Heart right ventricle (tissue), 16 donors: Measurements from ENCODE around the gene HSD11B1L. TPM values are rescaled to one million over a fixed set of nuclear protein-coding genes. Genes with fewer than 3 reads are reported as not detected.

Source experiments
- ATAC-seq, 8 donors: fragments of 200-7000 bp; cut with Tn5 transposase; one replicate each; pipeline ENCODE4 v1.9.1; 2020; ENCODE audit warnings: mild to moderate bottlenecking in 8 of 8, moderate library complexity in 8 of 8, moderate number of reproducible peaks in 1 of 8
- DNase-seq, 2 donors: peaks; one replicate each; pipeline ENCODE4 v3.0.0-alpha.2; 2020
- H3K27ac ChIP-seq, 10 donors: fragments of 200-600 bp; sonication (generic) in 2 of 10; one replicate each; pipeline versions ENCODE4 v1.5.0 to v1.8.0; 2020 to 2022; ENCODE audit warnings: mild to moderate bottlenecking in 3 of 10
- H3K27me3 ChIP-seq, 7 donors: fragments of 200-600 bp; one replicate each; pipeline ENCODE4 v1.8.0; 2021 to 2022; ENCODE audit warnings: mild to moderate bottlenecking in 2 of 7
- H3K36me3 ChIP-seq, 9 donors: fragments of 200-600 bp; sonication (generic) in 1 of 9; one replicate each; pipeline versions ENCODE4 v1.5.0 to v1.8.0; 2020 to 2022; ENCODE audit warnings: mild to moderate bottlenecking in 2 of 9
- H3K4me1 ChIP-seq, 9 donors: fragments of 200-600 bp; sonication (generic) in 1 of 9; one replicate each; pipeline versions ENCODE4 v1.5.0 to v1.8.0; 2020 to 2022; ENCODE audit warnings: mild to moderate bottlenecking in 4 of 9
- H3K4me3 ChIP-seq, 10 donors: fragments of 200-600 bp; sonication (generic) in 2 of 10; one replicate each; pipeline versions ENCODE4 v1.5.0 to v1.8.0; 2020 to 2022; ENCODE audit warnings: mild to moderate bottlenecking in 7 of 10, moderate library complexity in 2 of 10
- H3K9me3 ChIP-seq, 11 donors: fragments of 200-600 bp in 10 of 11; sonication (generic) in 2 of 11; one replicate each; pipeline versions ENCODE4 v1.5.0 to v1.8.0; 2013 to 2022; ENCODE audit warnings: mild to moderate bottlenecking in 2 of 11, control low read depth in 1 of 11, moderate library complexity in 1 of 11
- WGBS, 2 donors: extraction: QIAGEN DNeasy Blood & Tissue Kit; methylation state at CpG; one replicate each; pipeline ENCODE4 v1.1.7; 2013; ENCODE audit warnings: inconsistent platforms in 1 of 2; 5-methylcytosine and 5-hydroxymethylcytosine counted together
- intact Hi-C, 10 donors: fragments of 100-400 bp; cut with DNase I; formaldehyde crosslinking; loops; one replicate each; pipeline versions ENCODE4 v1.11.1 to v1.14.2; 2022
- polyA plus RNA-seq, 2 donors: library from polyadenylated mRNA; stranded (reverse); fragments of 200-250 nt; gene quantifications; one replicate each; pipeline ENCODE4 v1.2.3, GENCODE V29; 2013
- total RNA-seq, 10 donors: library from RNA; stranded (reverse); fragmentation: NEBNext Ultra II Directional in 3 of 10; extraction: Animal tissue kit (Norgen Biotek cat#: 25700) in 3 of 10; gene quantifications; one replicate each; pipeline versions ENCODE4 v1.2.1 to v1.2.4, GENCODE V29; 2021 to 2023
- TF ChIP-seq, protein P1 (sequence below), 9 donors: fragments of 200-600 bp; sonication (generic) in 2 of 9; IDR thresholded peaks; one replicate each; pipeline versions ENCODE4 v1.5.0 to v1.8.0; 2021 to 2022; ENCODE audit warnings: antibody characterized with exemption in 9 of 9, mild to moderate bottlenecking in 5 of 9, moderate library complexity in 1 of 9
- donor health status: Arrhythmogenic right ventricular cardiomyopathy.
- donor health status: ischemic (EF 13 %, LVEDD 7.1; RV severe dilation, severe dysfunction).
- donor health status: healthy with polysubstance abuse.
- donor health status: DM: no; HTN: yes; CAD: no.
- donor health status: DM: no; HTN: no; CAD: no.
- donor health status: ischemic (EF 25% LVEDD 6.9; RV normal size, moderate dysfunction).
- donor health status: ischemic (EF 25% LVEDD 5.7; RV mildly dilated, moderate dysfunction).
- donor health status: healthy.
- donor health status: DM: yes; HTN: yes; CAD: no.
- donor health status: Ischemic cardiomyopathy.
- donor health status: ischemic (EF 35%, LVEDD 5.7; RV mildly dilated, moderate dysfunction).
- donor health status: nonischemic (EF 11% LVEDD 7.7; RV severe dilation, severe dysfunction).
- donor health status: DM: yes; HTN: yes; CAD: no.
- donor health status: PGD.
- donor health status: ischemic (EF 29% LVEDD 5.4; RV normal size, mild dysfunction).
- donor health status: nonischemic (EF 23%, LVEDD 6.1; RV moderate dilation, normal function).

HSD11B1L gene
- total and polyA plus RNA-seq, 12 donors: 3.3 to 13.2 (median 4.3) TPM

DNA sequence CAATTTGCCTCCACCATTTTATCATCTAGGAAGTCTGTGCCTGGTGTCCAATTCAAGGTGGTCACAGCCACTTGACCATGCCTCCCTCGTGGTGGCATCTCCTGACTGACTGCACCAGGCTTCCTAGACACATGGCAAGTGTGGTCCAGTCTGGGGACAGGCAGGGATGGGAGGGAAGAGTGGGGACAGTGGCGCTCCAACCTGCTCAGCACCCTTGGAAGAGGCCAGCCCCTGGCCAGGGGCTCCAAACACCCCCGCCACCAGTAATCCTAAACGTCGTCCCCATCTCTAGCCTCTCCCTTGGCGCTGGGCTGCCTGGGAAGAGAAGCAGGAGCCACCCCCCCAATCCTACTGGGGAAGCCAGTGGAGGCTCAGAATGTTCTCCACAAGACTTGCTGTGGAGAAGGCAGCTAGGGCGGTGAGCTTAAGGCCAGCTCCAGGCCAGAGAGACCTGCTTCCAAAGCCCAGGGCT is 11.9 kb downstream of the HSD11B1L start:
- H3K36me3 ChIP-seq: peaks cover 7 to 63% (median 53%) of the 10 kb centered on the region in 9 donors
- intact Hi-C loops: no loop called here
- TF ChIP-seq, protein P1, sequence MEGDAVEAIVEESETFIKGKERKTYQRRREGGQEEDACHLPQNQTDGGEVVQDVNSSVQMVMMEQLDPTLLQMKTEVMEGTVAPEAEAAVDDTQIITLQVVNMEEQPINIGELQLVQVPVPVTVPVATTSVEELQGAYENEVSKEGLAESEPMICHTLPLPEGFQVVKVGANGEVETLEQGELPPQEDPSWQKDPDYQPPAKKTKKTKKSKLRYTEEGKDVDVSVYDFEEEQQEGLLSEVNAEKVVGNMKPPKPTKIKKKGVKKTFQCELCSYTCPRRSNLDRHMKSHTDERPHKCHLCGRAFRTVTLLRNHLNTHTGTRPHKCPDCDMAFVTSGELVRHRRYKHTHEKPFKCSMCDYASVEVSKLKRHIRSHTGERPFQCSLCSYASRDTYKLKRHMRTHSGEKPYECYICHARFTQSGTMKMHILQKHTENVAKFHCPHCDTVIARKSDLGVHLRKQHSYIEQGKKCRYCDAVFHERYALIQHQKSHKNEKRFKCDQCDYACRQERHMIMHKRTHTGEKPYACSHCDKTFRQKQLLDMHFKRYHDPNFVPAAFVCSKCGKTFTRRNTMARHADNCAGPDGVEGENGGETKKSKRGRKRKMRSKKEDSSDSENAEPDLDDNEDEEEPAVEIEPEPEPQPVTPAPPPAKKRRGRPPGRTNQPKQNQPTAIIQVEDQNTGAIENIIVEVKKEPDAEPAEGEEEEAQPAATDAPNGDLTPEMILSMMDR (IDR thresholded peaks at IDR 0.05): no peak

DNA sequence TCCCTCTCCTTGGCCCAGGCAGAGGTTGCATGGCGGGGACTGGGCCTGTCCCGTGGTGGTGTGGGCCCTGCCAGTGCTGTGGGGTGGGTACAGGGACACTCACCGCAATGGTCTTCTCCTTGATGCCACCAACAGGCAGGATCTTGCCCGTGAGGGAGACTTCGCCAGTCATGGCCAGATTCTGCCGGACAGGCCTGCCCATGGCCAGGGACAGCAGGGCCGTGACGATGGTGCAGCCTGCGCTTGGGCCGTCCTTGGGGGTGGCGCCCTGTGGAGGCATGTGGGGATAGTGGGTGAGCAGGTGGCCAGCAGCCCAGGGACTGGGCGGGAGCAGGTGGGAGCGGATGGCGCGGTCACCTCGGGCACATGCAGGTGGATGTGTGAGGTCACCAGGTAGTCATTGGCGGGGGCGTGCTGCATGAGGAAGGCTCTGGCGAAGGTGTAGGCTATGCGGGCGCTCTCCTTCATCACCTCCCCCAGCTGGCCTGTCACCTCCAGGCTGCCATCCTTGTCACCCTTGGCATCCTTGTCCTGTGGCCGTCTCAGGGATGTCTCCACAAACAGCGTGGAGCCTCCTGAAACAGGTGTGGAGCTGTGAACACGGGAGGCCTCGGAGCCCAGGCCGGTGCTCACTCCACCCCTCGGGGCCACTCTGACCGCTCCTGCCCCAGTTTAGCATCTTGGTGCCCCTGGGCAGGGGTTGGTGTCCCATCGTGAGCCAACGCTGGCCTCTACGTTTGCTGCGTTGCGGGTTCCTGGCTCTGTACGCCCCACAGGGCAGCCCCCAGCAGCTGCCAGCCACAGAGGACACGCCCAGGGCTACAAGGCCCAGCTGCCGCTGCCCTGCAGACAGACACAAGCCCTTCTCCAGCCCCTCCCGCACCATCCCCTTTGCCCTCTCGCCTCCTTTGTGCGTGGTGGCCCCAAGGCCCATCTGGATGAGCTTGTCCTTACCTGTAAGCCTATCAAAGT is 12.7 kb downstream of the HSD11B1L start:
- Histone ChIP-seq H3K4me3 (no peak overlapping the region), H3K36me3 (peaks cover 7 to 70% (median 57%) of the 10 kb centered on the region in 9 donors), H3K9me3 (no peaks in the 10 kb centered on the region), H3K27ac (peak overlapping the region in 1 of 10 donors; percentile 11), H3K27me3 (no peaks in the 10 kb centered on the region), H3K4me1 (peaks cover 7 to 33% (median 25%) of the 10 kb centered on the region in 9 donors)
- 84 to 85% methylated on average over 38 to 39 of the region's 39 CpGs for WGBS, 2 donors
- TF ChIP-seq, protein P1 (IDR thresholded peaks at IDR 0.05): no peak
- peak in 1 of 2 donors; percentile 21 for DNase-seq
- intact Hi-C loops: no loop called here
- no peak for ATAC-seq

More for the DNA sequence above, 11.9 kb downstream of the HSD11B1L start:
- 73 to 74% methylated on average over 7 of the region's 7 CpGs for WGBS, 2 donors
- Histone ChIP-seq H3K4me1 (peaks cover 7 to 33% (median 25%) of the 10 kb centered on the region in 9 donors), H3K4me3 (no peak overlapping the region), H3K9me3 (no peaks in the 10 kb centered on the region), H3K27ac (peak overlapping the region in 2 of 10 donors; percentile 11 to 15), H3K27me3 (no peaks in the 10 kb centered on the region)
- no peak for DNase-seq
- ATAC-seq: no peak

DNA sequence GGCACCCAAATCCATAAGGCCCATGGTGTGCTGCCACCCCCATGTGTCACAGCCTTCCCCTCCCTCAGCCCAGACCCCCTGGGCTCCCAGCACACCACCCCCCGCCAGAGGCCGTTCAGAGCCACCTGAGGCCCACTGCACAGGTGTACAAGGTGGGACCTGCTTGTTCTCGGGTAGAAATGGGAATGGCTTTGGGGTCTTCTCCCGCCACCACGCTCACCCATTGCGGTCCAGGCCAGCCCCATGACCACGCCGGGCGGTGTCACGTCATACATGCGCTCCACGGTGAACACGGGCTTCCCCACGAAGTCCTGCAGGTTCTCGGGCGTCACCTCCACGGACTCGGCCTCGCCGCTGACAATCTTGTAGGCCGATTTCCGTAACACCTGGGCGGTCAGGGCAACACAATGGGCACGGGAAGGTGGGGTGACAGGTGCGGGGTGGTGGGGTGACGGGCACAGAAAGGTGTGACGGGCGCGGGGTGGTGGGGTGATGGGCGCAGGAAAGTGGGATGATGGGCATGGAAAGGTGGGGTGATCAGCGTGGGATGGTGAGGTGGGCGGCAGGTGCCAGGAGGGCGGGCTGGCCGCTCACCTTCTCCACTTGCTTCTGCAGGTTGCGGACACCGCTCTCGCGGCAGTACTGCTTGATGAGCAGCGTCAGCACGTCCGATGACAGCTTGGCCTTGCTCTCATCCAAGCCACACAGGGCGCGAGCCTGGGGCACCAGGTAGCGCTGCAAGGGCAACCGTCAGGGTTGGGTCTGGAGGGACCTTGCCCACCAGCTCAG is 13.5 kb downstream of the HSD11B1L start:
- peaks cover 7 to 79% (median 64%) of the 10 kb centered on the region in 9 donors for H3K36me3 ChIP-seq
- no peak overlapping the region for H3K27ac ChIP-seq
- ATAC-seq (no peak), DNase-seq (no peak)
- TF ChIP-seq, protein P1 (IDR thresholded peaks at IDR 0.05): no peak
- H3K4me1 ChIP-seq: peaks cover 7 to 33% (median 25%) of the 10 kb centered on the region in 9 donors
- intact Hi-C loops: no loop called here
- no peak overlapping the region for H3K4me3 ChIP-seq
- no peaks in the 10 kb centered on the region for H3K9me3 ChIP-seq
- no peaks in the 10 kb centered on the region for H3K27me3 ChIP-seq
- 91 to 94% methylated on average over 45 of the region's 45 CpGs for WGBS, 2 donors
